ENCODE measurements around the gene PRDM16. TPM values are rescaled to one million over a fixed set of nuclear protein-coding genes. Genes with fewer than 3 reads are reported as not detected.

The PRDM16 gene
- total RNA-seq, 2 donors from 2014 or later: 0.79 to 6.1 TPM

DNA sequence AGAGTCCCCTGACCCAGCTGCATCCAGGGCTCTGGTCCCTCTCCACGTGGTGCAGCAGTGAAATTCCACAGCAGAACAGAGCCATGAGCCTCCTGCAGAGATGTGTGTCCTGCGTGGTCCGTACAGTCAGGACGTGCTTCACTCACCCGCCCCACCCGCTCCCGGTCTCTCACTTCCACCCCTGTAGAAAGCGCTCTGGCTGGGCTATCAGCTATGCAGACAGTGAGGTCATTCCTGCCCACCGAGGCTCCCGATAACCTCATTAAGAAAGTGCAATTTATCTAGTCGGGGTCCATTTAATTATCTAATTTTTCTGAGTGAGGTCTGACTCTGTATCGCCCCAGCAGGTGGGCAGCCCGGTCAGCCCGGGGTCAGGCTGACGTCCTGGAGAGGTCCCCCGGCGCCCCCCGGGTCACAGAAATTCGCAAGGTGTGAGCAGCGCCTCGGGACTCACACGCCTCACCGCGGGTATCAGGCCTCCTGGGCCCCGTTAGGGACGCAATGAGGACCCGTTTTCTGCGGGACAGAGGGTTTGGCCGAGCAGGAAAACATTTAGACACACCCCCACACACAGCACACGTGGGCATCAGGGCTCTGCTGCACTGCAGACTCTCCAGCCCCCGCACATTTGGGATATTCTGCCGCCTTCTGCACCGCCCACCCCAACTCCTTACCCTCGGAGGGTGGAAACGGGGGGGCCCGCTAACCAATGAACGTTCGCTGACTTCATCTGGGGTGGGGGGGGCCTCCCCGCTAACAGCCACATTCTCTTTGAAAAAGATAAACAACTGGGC lies 76.7 kb downstream of the PRDM16 start:
- no peaks in the 10 kb centered on the region for H3K27me3 ChIP-seq
- intact Hi-C loops (cut with DNase I): no loop called here
- no peaks in the 10 kb centered on the region for H3K4me1 ChIP-seq
- no peaks in the 10 kb centered on the region for H3K9me3 ChIP-seq
- no peak overlapping the region for H3K27ac ChIP-seq
- H3K36me3 ChIP-seq: no peaks in the 10 kb centered on the region
- no peak for TF ChIP-seq CTCF (IDR thresholded peaks at IDR 0.05)
- no peak overlapping the region for H3K4me3 ChIP-seq
- DNase-seq: no peak
- H3K9ac ChIP-seq (ENCODE audit: low read depth in 2 of 2, low read length in 2 of 2): no peak overlapping the region

DNA sequence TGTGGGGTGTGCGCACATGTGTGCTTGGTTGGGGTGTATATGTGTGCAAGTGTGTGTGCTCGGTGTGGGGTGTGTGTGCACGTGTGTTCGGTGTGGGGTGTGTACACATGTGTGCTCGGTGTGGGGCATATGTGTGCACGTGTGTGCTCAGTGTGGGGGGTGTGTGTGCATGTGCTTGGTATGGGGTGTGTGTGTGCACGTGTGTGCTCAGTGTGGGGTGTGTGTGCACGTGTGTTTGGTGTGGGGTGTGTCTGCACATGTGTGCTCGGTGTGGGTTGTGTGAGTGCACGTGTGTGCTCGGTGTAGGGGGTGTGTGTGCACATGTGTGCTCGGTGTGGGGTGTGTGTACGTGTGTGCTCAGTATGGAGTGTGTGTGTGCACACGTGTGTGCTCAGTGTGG lies 77.5 kb downstream of the PRDM16 start:
- H3K4me3 ChIP-seq: no peak overlapping the region
- TF ChIP-seq CTCF (IDR thresholded peaks at IDR 0.05): no peak
- intact Hi-C loops (cut with DNase I): no loop called here
- no peaks in the 10 kb centered on the region for H3K36me3 ChIP-seq
- no peak overlapping the region for H3K9ac ChIP-seq (ENCODE audit: low read depth in 2 of 2, low read length in 2 of 2)
- H3K27ac ChIP-seq: no peak overlapping the region
- no peaks in the 10 kb centered on the region for H3K27me3 ChIP-seq
- no peaks in the 10 kb centered on the region for H3K9me3 ChIP-seq
- H3K4me1 ChIP-seq: no peaks in the 10 kb centered on the region
- DNase-seq: no peak

GRCh38 chr1:3146907-3147306 lies 77.9 kb downstream of the PRDM16 start:
- Histone ChIP-seq H3K27ac (no peak overlapping the region), H3K4me1 (no peaks in the 10 kb centered on the region), H3K36me3 (no peaks in the 10 kb centered on the region), H3K9me3 (no peaks in the 10 kb centered on the region), H3K27me3 (no peaks in the 10 kb centered on the region), H3K9ac (ENCODE audit: low read depth in 2 of 2, low read length in 2 of 2) (no peak overlapping the region), H3K4me3 (no peak overlapping the region)
- no peak for DNase-seq
- intact Hi-C loops (cut with DNase I): no loop called here
- TF ChIP-seq CTCF (IDR thresholded peaks at IDR 0.05): no peak

DNA sequence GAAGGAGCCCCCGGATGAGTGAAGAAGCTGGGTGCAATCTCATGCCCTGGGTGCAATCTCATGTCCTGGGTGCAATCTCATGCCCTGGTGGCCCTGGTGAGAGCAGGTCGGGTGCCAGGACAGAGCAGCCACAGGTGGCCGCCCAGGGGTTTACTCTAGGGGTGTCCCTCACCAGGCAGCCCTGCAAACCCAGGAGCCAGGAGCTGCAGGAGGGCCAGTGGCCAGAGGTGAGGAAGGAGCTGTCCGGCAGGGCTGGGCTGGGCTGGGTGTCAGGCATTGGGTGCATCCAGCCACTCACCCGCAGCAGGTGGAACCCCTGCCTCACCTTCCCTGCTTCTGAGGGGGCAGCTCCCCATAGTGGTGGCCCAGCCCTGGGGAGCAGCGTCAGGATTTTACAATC lies 79.2 kb downstream of the PRDM16 start:
- Histone ChIP-seq H3K9me3 (no peaks in the 10 kb centered on the region), H3K4me1 (no peaks in the 10 kb centered on the region), H3K4me3 (no peak overlapping the region), H3K9ac (ENCODE audit: low read depth in 2 of 2, low read length in 2 of 2) (no peak overlapping the region), H3K36me3 (no peaks in the 10 kb centered on the region), H3K27ac (no peak overlapping the region), H3K27me3 (no peaks in the 10 kb centered on the region)
- TF ChIP-seq CTCF (IDR thresholded peaks at IDR 0.05): no peak
- intact Hi-C loops (cut with DNase I): no loop called here
- no peak for DNase-seq

DNA sequence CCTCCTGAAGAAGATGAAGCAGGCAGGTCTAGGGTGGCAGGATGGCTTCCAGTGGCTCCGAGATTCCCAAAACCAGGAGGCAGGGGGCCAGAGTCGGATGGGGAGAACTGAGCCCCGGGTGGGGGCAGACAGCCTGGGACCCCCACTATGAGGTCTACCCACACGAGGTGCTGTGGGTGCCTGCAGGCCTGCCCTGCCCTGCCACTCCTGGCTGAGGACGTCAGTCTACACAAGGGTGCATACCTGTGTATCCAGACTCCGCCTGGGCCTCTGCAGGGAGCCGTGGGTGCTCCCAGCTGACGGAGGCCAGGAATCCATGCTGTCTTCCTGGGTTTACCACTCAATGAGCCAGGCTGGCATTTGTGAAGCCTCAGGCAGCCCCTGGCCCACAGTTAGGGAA lies 80.3 kb downstream of the PRDM16 start:
- H3K27ac ChIP-seq: no peak overlapping the region
- intact Hi-C loops (cut with DNase I): no loop called here
- no peaks in the 10 kb centered on the region for H3K9me3 ChIP-seq
- no peak overlapping the region for H3K9ac ChIP-seq (ENCODE audit: low read depth in 2 of 2, low read length in 2 of 2)
- no peaks in the 10 kb centered on the region for H3K27me3 ChIP-seq
- H3K4me3 ChIP-seq: no peak overlapping the region
- H3K4me1 ChIP-seq: no peaks in the 10 kb centered on the region
- H3K36me3 ChIP-seq: no peaks in the 10 kb centered on the region
- no peak for DNase-seq
- TF ChIP-seq CTCF (IDR thresholded peaks at IDR 0.05): no peak

Measured in colonic mucosa (tissue), 4 donors.